Hematopoietic multipotent progenitor cell treated with erythropoietin and hydrocortisone succinate and interleukin-3 and kit ligand, for 8 days (in vitro differentiated cells): ENCODE data around the gene GAL3ST2.

Experiments used
- DNase-seq: peaks from one replicate; pipeline ENCODE4 v3.0.0-alpha.2; 2015

GAL3ST2 gene

GRCh38 chr2:241846406-241846805 is 69.8 kb downstream of the GAL3ST2 start:
- no peak for DNase-seq

- no peak for DNase-seq
Measured at GRCh38 chr2:241848761-241849615, 72.4 kb downstream of the GAL3ST2 start.

- no peak for DNase-seq
Measured at GRCh38 chr2:241849616-241850543, 73.3 kb downstream of the GAL3ST2 start.

GRCh38 chr2:241850544-241851324 is 74.1 kb downstream of the GAL3ST2 start:
- no peak for DNase-seq

GRCh38 chr2:241851325-241852115 is 74.9 kb downstream of the GAL3ST2 start:
- DNase-seq = no peak

GRCh38 chr2:241852116-241852980 is 75.7 kb downstream of the GAL3ST2 start:
- DNase-seq = no peak

GRCh38 chr2:241852981-241853631 is 76.5 kb downstream of the GAL3ST2 start:
- DNase-seq = no peak
